Activated naive CD8-positive, alpha-beta T cell treated with anti-CD3 and anti-CD28 coated beads for 36 hours (primary cell): ENCODE data around the gene ORM1. TPM values are rescaled to one million over a fixed set of nuclear protein-coding genes. Genes with fewer than 3 reads are reported as not detected.
"Not testable (repeated sequence)": the region's sequence is repeated elsewhere in the genome, so short reads cannot be mapped to it uniquely, and the experiment has no call there.

Experiments
- DNase-seq: peaks from one replicate; pipeline ENCODE4 v3.0.0; 2021
- H3K27ac Mint-ChIP-seq: one replicate; pipeline ENCODE4 v1.8.0; 2022; ENCODE audit warnings: mild to moderate bottlenecking, moderate library complexity, mixed read lengths
- H3K27me3 Mint-ChIP-seq: one replicate; pipeline ENCODE4 v1.8.0; 2022; ENCODE audit warnings: mild to moderate bottlenecking, mixed read lengths
- H3K36me3 Mint-ChIP-seq: one replicate; pipeline ENCODE4 v1.8.0; 2021; ENCODE audit warnings: mild to moderate bottlenecking, mixed read lengths
- H3K4me1 Mint-ChIP-seq: one replicate; pipeline ENCODE4 v1.8.0; 2021; ENCODE audit warnings: mixed read lengths
- H3K4me3 Mint-ChIP-seq: one replicate; pipeline ENCODE4 v1.8.0; 2022; ENCODE audit warnings: mild to moderate bottlenecking, moderate library complexity, mixed read lengths
- H3K9me3 Mint-ChIP-seq: one replicate; pipeline ENCODE4 v1.8.0; 2022; ENCODE audit warnings: mixed read lengths
- total RNA-seq, 2 experiments: library from RNA; stranded (reverse); gene quantifications; one replicate each; pipeline ENCODE4 v1.2.3, GENCODE V29; 2021

ORM1 gene
- not detected for total RNA-seq

GRCh38 chr9:114322831-114323531 is at the start of gene ORM1:
TSS of gene ORM1 (plus strand) at chr9:114323098. CDS start at chr9:114323134, 36 bp downstream.
- not testable (repeated sequence) for H3K9me3 Mint-ChIP-seq, H3K27me3 Mint-ChIP-seq, H3K4me3 Mint-ChIP-seq, DNase-seq, H3K27ac Mint-ChIP-seq, H3K36me3 Mint-ChIP-seq, H3K4me1 Mint-ChIP-seq

DNA sequence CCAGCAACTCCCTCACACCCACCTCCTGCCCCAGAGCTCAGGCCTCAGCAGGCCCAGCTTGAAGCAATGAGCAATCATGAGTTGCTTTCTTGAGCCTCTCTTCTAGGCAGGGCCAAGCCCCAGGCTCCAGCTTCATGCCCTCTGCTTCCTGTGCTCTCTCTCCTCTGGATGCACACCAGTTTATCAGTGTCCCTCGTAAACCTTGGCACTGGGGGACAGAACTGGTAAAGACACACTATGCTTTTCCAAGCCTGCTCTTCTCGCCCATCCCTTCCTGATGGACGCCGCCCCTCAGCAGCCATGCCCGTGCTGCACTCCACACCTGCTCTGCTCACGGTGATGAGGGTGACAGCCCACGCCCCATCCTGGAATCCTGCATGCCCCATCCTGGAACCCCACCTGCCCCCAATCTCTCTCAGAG is 49.4 kb upstream of the ORM1 start:
- Mint-ChIP-seq H3K4me1 (no peaks in the 10 kb centered on the region), H3K27me3 (no peaks in the 10 kb centered on the region), H3K36me3 (no peaks in the 10 kb centered on the region), H3K4me3 (no peak overlapping the region), H3K9me3 (no peaks in the 10 kb centered on the region), H3K27ac (no peak overlapping the region)
- DNase-seq: no peak

- no peaks in the 10 kb centered on the region for H3K4me1 Mint-ChIP-seq
- no peaks in the 10 kb centered on the region for H3K36me3 Mint-ChIP-seq
- H3K9me3 Mint-ChIP-seq: no peaks in the 10 kb centered on the region
- no peak for DNase-seq
- H3K4me3 Mint-ChIP-seq: no peak overlapping the region
- no peak overlapping the region for H3K27ac Mint-ChIP-seq
- H3K27me3 Mint-ChIP-seq: no peaks in the 10 kb centered on the region
Measured at GRCh38 chr9:114274217-114274616, 48.7 kb upstream of the ORM1 start.

DNA sequence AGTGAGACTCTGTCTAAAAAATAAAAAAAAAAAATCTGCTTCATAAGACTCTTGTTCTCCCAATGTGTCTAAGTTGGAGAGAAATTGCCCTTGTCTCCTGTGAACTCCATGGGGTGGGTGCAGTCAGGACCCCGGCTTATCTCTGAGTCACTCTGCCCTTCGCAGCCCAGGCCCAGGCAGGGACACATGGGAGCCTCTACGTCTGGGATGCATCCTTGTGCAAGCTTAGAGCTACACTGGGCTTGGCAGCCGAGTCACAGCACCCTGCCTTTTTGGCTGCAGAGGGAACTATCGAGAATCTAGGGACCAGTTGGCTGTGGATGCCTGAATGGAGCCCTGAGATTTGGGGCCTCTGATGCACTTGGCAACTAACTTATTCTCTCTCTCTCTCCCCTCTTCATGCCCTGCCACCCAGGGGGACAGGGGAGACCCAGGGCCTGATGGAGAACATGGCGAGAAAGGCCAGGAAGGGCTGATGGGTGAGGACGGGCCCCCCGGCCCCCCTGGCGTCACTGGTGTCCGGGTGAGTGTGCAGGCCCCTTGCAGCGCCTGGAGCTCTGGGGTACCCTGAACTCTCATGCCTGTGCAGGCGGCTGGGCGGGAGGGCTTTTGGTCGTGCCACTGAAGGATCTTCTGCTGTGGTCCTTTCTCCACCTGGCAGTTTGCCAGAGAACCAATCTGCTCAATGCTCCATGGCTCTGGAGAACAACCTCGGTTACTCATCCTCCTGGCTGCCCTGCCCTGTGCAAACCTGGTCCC is 47.5 kb upstream of the ORM1 start:
- Mint-ChIP-seq H3K27me3 (no peaks in the 10 kb centered on the region), H3K27ac (no peak overlapping the region), H3K4me1 (no peaks in the 10 kb centered on the region), H3K4me3 (no peak overlapping the region), H3K9me3 (no peaks in the 10 kb centered on the region), H3K36me3 (no peaks in the 10 kb centered on the region)
- no peak for DNase-seq

DNA sequence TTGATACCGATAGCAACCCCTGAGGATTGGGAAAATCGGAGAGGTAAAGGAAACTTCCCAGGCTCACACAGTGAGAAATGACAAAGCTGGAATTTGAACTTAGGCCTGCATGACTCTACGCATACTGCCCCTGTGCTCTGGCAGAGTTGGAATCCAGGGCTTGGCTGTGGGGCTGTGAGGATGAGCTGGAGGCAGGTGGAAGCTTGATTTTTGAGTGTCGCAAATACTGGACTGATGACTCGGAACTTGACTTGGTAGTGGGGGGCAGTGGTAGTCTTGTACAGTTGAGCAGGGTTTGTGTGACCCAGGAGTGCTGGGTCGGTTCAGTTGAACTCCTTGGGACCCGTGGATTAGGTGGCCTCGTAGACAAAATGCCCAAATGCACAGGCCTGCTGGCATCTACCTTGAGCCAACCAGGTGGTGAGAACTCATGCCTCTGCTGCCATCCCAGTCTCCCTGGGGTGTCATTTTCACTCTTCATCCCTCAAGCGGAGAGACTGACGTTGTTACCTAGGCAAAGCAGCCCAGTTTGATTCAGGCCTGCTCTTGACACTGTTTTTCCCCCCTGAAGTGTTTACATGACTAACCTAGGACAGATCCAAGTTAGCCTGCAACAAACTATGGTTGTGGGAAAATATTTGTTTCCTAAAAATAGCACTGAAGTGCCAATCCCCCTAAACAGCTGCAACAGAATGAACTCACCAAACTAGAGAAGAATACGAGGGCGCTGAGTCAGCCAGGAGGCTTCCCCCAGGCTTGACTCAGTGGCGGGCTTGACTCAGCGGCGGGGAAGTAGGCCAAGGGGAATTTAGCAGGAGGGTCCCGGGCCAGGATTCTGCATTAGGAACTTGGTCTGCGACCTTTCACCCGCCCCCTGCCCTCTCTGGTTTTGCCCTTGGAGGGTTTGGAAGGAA is 45.7 kb upstream of the ORM1 start:
- H3K9me3 Mint-ChIP-seq: no peaks in the 10 kb centered on the region
- no peaks in the 10 kb centered on the region for H3K36me3 Mint-ChIP-seq
- H3K4me1 Mint-ChIP-seq: no peaks in the 10 kb centered on the region
- DNase-seq: no peak
- no peak overlapping the region for H3K27ac Mint-ChIP-seq
- H3K27me3 Mint-ChIP-seq: no peaks in the 10 kb centered on the region
- H3K4me3 Mint-ChIP-seq: no peak overlapping the region

DNA sequence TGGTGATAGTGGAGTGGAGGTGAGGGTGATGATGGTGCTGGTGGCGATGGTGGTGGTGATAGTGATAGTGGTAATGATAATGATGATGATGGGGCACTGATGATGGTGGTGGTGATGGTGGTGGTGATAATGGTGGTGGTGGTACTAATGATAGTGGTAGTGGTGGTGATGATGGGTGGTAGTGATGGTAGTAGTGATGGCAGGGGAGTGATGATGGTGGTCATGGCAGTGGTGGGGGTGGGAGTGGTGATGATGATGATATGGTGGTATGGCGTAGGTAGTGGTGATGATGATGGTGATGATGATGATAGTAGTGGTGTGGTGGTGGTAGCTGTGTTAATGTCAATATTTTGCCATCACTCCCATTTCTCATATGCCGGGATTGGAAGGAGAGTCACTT is 44.5 kb upstream of the ORM1 start:
- H3K9me3 Mint-ChIP-seq: no peaks in the 10 kb centered on the region
- H3K36me3 Mint-ChIP-seq: no peaks in the 10 kb centered on the region
- H3K4me3 Mint-ChIP-seq: no peak overlapping the region
- no peak for DNase-seq
- H3K27me3 Mint-ChIP-seq: no peaks in the 10 kb centered on the region
- peaks cover 2% of the 10 kb centered on the region for H3K4me1 Mint-ChIP-seq
- H3K27ac Mint-ChIP-seq: no peak overlapping the region

- Mint-ChIP-seq H3K4me3 (no peak overlapping the region), H3K27ac (no peak overlapping the region), H3K4me1 (peaks cover 2% of the 10 kb centered on the region), H3K36me3 (no peaks in the 10 kb centered on the region), H3K27me3 (no peaks in the 10 kb centered on the region), H3K9me3 (no peaks in the 10 kb centered on the region)
- no peak for DNase-seq
Measured at GRCh38 chr9:114278881-114279570, 43.9 kb upstream of the ORM1 start.

DNA sequence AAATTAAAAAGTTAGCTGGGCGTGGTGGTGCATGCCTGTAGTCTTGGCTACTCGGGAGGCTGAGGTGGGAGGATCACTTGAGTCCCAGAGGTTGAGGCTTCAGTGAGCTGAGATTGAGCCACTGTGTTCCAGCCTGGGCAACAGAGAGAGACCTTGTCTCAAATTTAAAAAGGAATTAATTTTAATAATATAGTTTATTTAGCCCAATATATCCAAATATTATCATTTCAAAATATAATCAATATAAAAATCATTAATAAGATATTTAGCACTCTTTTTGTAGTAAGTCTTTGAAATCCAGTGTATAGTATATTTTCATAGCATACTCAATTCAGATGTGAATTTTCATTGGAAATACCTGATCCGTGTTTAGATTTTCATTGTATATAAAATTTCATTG is 43.2 kb upstream of the ORM1 start:
- no peak for DNase-seq
- Mint-ChIP-seq H3K27ac (no peak overlapping the region), H3K9me3 (no peaks in the 10 kb centered on the region), H3K36me3 (no peaks in the 10 kb centered on the region), H3K4me1 (peaks cover 2% of the 10 kb centered on the region), H3K4me3 (no peak overlapping the region), H3K27me3 (no peaks in the 10 kb centered on the region)

- H3K4me3 Mint-ChIP-seq: no peak overlapping the region
- H3K9me3 Mint-ChIP-seq: no peaks in the 10 kb centered on the region
- no peaks in the 10 kb centered on the region for H3K36me3 Mint-ChIP-seq
- no peak for DNase-seq
- H3K27me3 Mint-ChIP-seq: no peaks in the 10 kb centered on the region
- H3K4me1 Mint-ChIP-seq: peaks cover 2% of the 10 kb centered on the region
- H3K27ac Mint-ChIP-seq: no peak overlapping the region
Measured at GRCh38 chr9:114280636-114281472, 42.0 kb upstream of the ORM1 start.

- H3K36me3 Mint-ChIP-seq: no peaks in the 10 kb centered on the region
- H3K4me3 Mint-ChIP-seq: no peak overlapping the region
- no peaks in the 10 kb centered on the region for H3K9me3 Mint-ChIP-seq
- no peak overlapping the region for H3K27ac Mint-ChIP-seq
- no peak for DNase-seq
- H3K27me3 Mint-ChIP-seq: no peaks in the 10 kb centered on the region
- H3K4me1 Mint-ChIP-seq: peaks cover 2% of the 10 kb centered on the region
Measured at GRCh38 chr9:114281473-114282103, 41.3 kb upstream of the ORM1 start.

- DNase-seq: no peak
- no peak overlapping the region for H3K27ac Mint-ChIP-seq
- H3K4me1 Mint-ChIP-seq: peaks cover 2% of the 10 kb centered on the region
- no peaks in the 10 kb centered on the region for H3K36me3 Mint-ChIP-seq
- no peak overlapping the region for H3K4me3 Mint-ChIP-seq
- H3K27me3 Mint-ChIP-seq: no peaks in the 10 kb centered on the region
- no peaks in the 10 kb centered on the region for H3K9me3 Mint-ChIP-seq
Measured at GRCh38 chr9:114282104-114282485, 40.8 kb upstream of the ORM1 start.

- H3K27me3 Mint-ChIP-seq: no peaks in the 10 kb centered on the region
- no peaks in the 10 kb centered on the region for H3K9me3 Mint-ChIP-seq
- H3K4me1 Mint-ChIP-seq: peaks cover 2% of the 10 kb centered on the region
- H3K4me3 Mint-ChIP-seq: no peak overlapping the region
- no peak for DNase-seq
- no peak overlapping the region for H3K27ac Mint-ChIP-seq
- no peaks in the 10 kb centered on the region for H3K36me3 Mint-ChIP-seq
Measured at GRCh38 chr9:114282507-114282906, 40.4 kb upstream of the ORM1 start.

DNA sequence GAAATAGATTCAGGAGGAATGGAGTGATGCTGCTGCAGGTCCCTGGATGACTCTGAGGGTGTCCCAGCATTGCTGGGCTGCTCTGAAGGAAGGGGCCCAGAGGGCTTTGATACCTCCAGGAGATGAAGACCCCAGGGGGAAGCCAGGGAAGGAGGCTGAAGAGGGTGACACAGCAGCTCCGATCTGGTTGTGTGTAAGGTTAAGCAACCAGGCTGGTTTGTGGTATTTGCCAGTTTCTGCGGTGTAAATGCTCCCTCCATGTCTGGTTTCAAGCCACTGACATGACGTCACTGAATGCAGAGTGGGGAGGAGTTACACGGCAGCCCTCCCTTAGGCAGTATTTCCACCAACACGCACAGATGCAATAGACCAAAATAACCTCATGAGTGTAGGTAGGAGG is 40.0 kb upstream of the ORM1 start:
- Mint-ChIP-seq H3K36me3 (no peaks in the 10 kb centered on the region), H3K27ac (no peak overlapping the region), H3K9me3 (no peaks in the 10 kb centered on the region), H3K4me3 (no peak overlapping the region), H3K27me3 (no peaks in the 10 kb centered on the region), H3K4me1 (peaks cover 2% of the 10 kb centered on the region)
- peak; percentile 26 for DNase-seq
